Progenitor cell of endocrine pancreas (in vitro differentiated cells): ENCODE data around the gene CCK. TPM values are rescaled to one million over a fixed set of nuclear protein-coding genes. Genes with fewer than 3 reads are reported as not detected.
"Not testable (repeated sequence)": the region's sequence is repeated elsewhere in the genome, so short reads cannot be mapped to it uniquely, and the experiment has no call there.

Experiments used
- DNase-seq: peaks from one replicate; pipeline ENCODE4 v3.0.0; 2021; ENCODE audit warnings: low spot score; ENCODE audit not compliant: unreplicated experiment
- H3K27ac Mint-ChIP-seq: 2 replicates; pipeline ENCODE4 v1.8.0; 2021; ENCODE audit warnings: mild to moderate bottlenecking, moderate library complexity, mixed read lengths
- H3K27me3 Mint-ChIP-seq: 2 replicates; pipeline ENCODE4 v1.8.0; 2021; ENCODE audit warnings: mixed read lengths
- H3K36me3 Mint-ChIP-seq: 2 replicates; pipeline ENCODE4 v1.8.0; 2022; ENCODE audit warnings: mixed read lengths; ENCODE audit not compliant: insufficient read depth
- H3K4me1 Mint-ChIP-seq: 2 replicates; pipeline ENCODE4 v1.8.0; 2021; ENCODE audit warnings: low read depth, mixed read lengths
- H3K4me3 Mint-ChIP-seq: 2 replicates; pipeline ENCODE4 v1.8.0; 2021; ENCODE audit warnings: low read depth, mild to moderate bottlenecking, moderate library complexity, mixed read lengths
- H3K9me3 Mint-ChIP-seq: 2 replicates; pipeline ENCODE4 v1.8.0; 2021; ENCODE audit warnings: low read depth, mixed read lengths
- CTCF ChIP-seq: fragments of 200-600 bp; sonication (generic); IDR thresholded peaks from one replicate; pipeline ENCODE4 v1.5.0; 2021; ENCODE audit warnings: antibody characterized with exemption, mild to moderate bottlenecking; ENCODE audit not compliant: unreplicated experiment
- total RNA-seq: library from RNA; stranded (reverse); gene quantifications from 2 replicates; pipeline ENCODE4 v1.2.1, GENCODE V29; 2021

The CCK gene
- total RNA-seq, 1 donor from 2014 or later, result 1.6 TPM

- TF ChIP-seq CTCF, result no peak
- no peak overlapping the region for H3K4me3 Mint-ChIP-seq
- no peak for DNase-seq
- no peaks in the 10 kb centered on the region for H3K36me3 Mint-ChIP-seq
- no peaks in the 10 kb centered on the region for H3K4me1 Mint-ChIP-seq
- H3K9me3 Mint-ChIP-seq, result peaks cover 4% of the 10 kb centered on the region
- peaks cover 11% of the 10 kb centered on the region for H3K27me3 Mint-ChIP-seq
- no peak overlapping the region for H3K27ac Mint-ChIP-seq
These were observed 25.2 kb upstream of the CCK start for GRCh38 chr3:42290966-42291714.

- H3K9me3 Mint-ChIP-seq, result peaks cover 4% of the 10 kb centered on the region
- H3K4me3 Mint-ChIP-seq, result no peak overlapping the region
- H3K4me1 Mint-ChIP-seq, result no peaks in the 10 kb centered on the region
- peaks cover 6% of the 10 kb centered on the region for H3K27me3 Mint-ChIP-seq
- H3K27ac Mint-ChIP-seq, result no peak overlapping the region
- H3K36me3 Mint-ChIP-seq, result no peaks in the 10 kb centered on the region
- no peak for DNase-seq
- no peak for TF ChIP-seq CTCF
These were observed 23.0 kb upstream of the CCK start for GRCh38 chr3:42289026-42289425.

GRCh38 chr3:42288385-42288784, 22.4 kb upstream of the CCK start:
- Mint-ChIP-seq H3K4me3 (no peak overlapping the region), H3K27me3 (peaks cover 2% of the 10 kb centered on the region), H3K9me3 (peaks cover 4% of the 10 kb centered on the region), H3K36me3 (no peaks in the 10 kb centered on the region), H3K27ac (no peak overlapping the region), H3K4me1 (no peaks in the 10 kb centered on the region)
- DNase-seq, result no peak
- no peak for TF ChIP-seq CTCF

GRCh38 chr3:42287423-42287822, 21.4 kb upstream of the CCK start:
- not testable (repeated sequence) for DNase-seq, H3K4me3 Mint-ChIP-seq, H3K27me3 Mint-ChIP-seq, H3K4me1 Mint-ChIP-seq, H3K36me3 Mint-ChIP-seq, H3K27ac Mint-ChIP-seq, H3K9me3 Mint-ChIP-seq

GRCh38 chr3:42277676-42278075, 11.7 kb upstream of the CCK start:
- Mint-ChIP-seq H3K27ac (no peak overlapping the region), H3K9me3 (peaks cover 15% of the 10 kb centered on the region), H3K4me3 (no peak overlapping the region), H3K36me3 (no peaks in the 10 kb centered on the region), H3K27me3 (peaks cover 7% of the 10 kb centered on the region), H3K4me1 (no peaks in the 10 kb centered on the region)
- TF ChIP-seq CTCF, result no peak
- no peak for DNase-seq
